H9 (cell line): Measurements from ENCODE around the gene ANKIB1. TPM values are rescaled to one million over a fixed set of nuclear protein-coding genes. Genes with fewer than 3 reads are reported as not detected.

Experiments
- DNase-seq: peaks from one replicate; pipeline ENCODE4 v3.0.0-alpha.2; 2017
- H2AFZ ChIP-seq: one replicate; pipeline ENCODE4 v1.6.1; 2013; ENCODE audit warnings: mild to moderate bottlenecking, low read length, control low read depth, moderate library complexity
- H2AK5ac ChIP-seq: 2 replicates; pipeline ENCODE4 v1.6.1; 2013; ENCODE audit warnings: low read length, control low read depth, mixed read lengths; ENCODE audit not compliant: insufficient read length
- H2BK120ac ChIP-seq: one replicate; pipeline ENCODE4 v1.6.1; 2013; ENCODE audit warnings: low read depth, mild to moderate bottlenecking, low read length, control low read depth, inconsistent platforms; ENCODE audit not compliant: poor library complexity, severe bottlenecking
- H2BK12ac ChIP-seq: 2 replicates; pipeline ENCODE4 v1.6.1; 2013; ENCODE audit warnings: low read length, control low read depth, mixed read lengths, low read depth; ENCODE audit not compliant: insufficient read length
- H2BK15ac ChIP-seq: 2 replicates; pipeline ENCODE4 v1.6.1; 2013; ENCODE audit warnings: low read depth, low read length, control low read depth
- H2BK20ac ChIP-seq: one replicate; pipeline ENCODE4 v1.6.1; 2013; ENCODE audit warnings: low read depth, mild to moderate bottlenecking, low read length, control low read depth, inconsistent platforms; ENCODE audit not compliant: poor library complexity, severe bottlenecking
- H2BK5ac ChIP-seq: 2 replicates; pipeline ENCODE4 v1.6.1; 2013; ENCODE audit warnings: low read length, control low read depth, mixed read lengths; ENCODE audit not compliant: insufficient read length
- H3K14ac ChIP-seq: 2 replicates; pipeline ENCODE4 v1.6.1; 2013; ENCODE audit warnings: low read length, control low read depth; ENCODE audit not compliant: insufficient read depth
- H3K18ac ChIP-seq: 2 replicates; pipeline ENCODE4 v1.6.1; 2013; ENCODE audit warnings: low read depth, mild to moderate bottlenecking, mixed read lengths, low read length, control low read depth; ENCODE audit not compliant: insufficient read length
- H3K23ac ChIP-seq: 2 replicates; pipeline ENCODE4 v1.6.1; 2013; ENCODE audit warnings: low read length, control low read depth, mixed read lengths, low read depth; ENCODE audit not compliant: insufficient read length
- H3K23me2 ChIP-seq: 2 replicates; pipeline ENCODE4 v1.6.1; 2013; ENCODE audit warnings: low read depth, mild to moderate bottlenecking, mixed read lengths, low read length, control low read depth; ENCODE audit not compliant: insufficient read length, poor library complexity, severe bottlenecking
- H3K27ac ChIP-seq: 2 replicates; pipeline ENCODE4 v1.5.1; 2013; ENCODE audit warnings: low read length, control low read depth, mixed read lengths, low read depth; ENCODE audit not compliant: insufficient read length
- H3K27me3 ChIP-seq: 2 replicates; pipeline ENCODE4 v1.6.1; 2013; ENCODE audit warnings: low read length, control low read depth, inconsistent platforms; ENCODE audit not compliant: insufficient read depth
- H3K4ac ChIP-seq: 2 replicates; pipeline ENCODE4 v1.6.1; 2013; ENCODE audit warnings: low read depth, mild to moderate bottlenecking, control low read depth, inconsistent platforms, low read length, moderate library complexity
- H3K4me1 ChIP-seq: 2 replicates; pipeline ENCODE4 v1.6.1; 2013; ENCODE audit warnings: low read length, control low read depth, inconsistent platforms; ENCODE audit not compliant: insufficient read depth
- H3K4me2 ChIP-seq: 2 replicates; pipeline ENCODE4 v1.6.1; 2013; ENCODE audit warnings: low read length, control low read depth, mixed read lengths; ENCODE audit not compliant: insufficient read length, insufficient read depth
- H3K56ac ChIP-seq: 2 replicates; pipeline ENCODE4 v1.6.1; 2013; ENCODE audit warnings: low read depth, mild to moderate bottlenecking, mixed read lengths, low read length, control low read depth; ENCODE audit not compliant: insufficient read length
- H3K79me1 ChIP-seq: 2 replicates; pipeline ENCODE4 v1.6.1; 2013; ENCODE audit warnings: low read depth, mild to moderate bottlenecking, moderate library complexity, low read length, control low read depth, inconsistent platforms; ENCODE audit not compliant: insufficient read depth, poor library complexity, severe bottlenecking
- H3K79me2 ChIP-seq: 2 replicates; pipeline ENCODE4 v1.6.1; 2013; ENCODE audit warnings: low read length, control low read depth, inconsistent platforms; ENCODE audit not compliant: insufficient read depth
- H3K9ac ChIP-seq: 2 replicates; pipeline ENCODE4 v1.6.1; 2013; ENCODE audit warnings: low read length, control low read depth, mixed read lengths; ENCODE audit not compliant: insufficient read length; ENCODE audit errors: extremely low read depth
- H3K9me3 ChIP-seq: one replicate; pipeline ENCODE4 v1.6.1; 2013; ENCODE audit warnings: low read depth, low read length, inconsistent platforms; ENCODE audit not compliant: control insufficient read depth
- H3T11ph ChIP-seq: one replicate; pipeline ENCODE4 v1.6.1; 2013; ENCODE audit warnings: mild to moderate bottlenecking, low read length, control low read depth, inconsistent platforms
- H4K20me1 ChIP-seq: one replicate; pipeline ENCODE4 v1.6.1; 2013; ENCODE audit not compliant: control insufficient read depth, insufficient read length, insufficient read depth
- H4K5ac ChIP-seq: 2 replicates; pipeline ENCODE4 v1.6.1; 2013; ENCODE audit warnings: low read depth, mild to moderate bottlenecking, mixed read lengths, low read length, control low read depth; ENCODE audit not compliant: insufficient read length
- H4K8ac ChIP-seq: replicated peaks from 2 replicates; pipeline ENCODE4 v1.6.1; 2013; ENCODE audit warnings: low read length, control low read depth, mixed read lengths, low read depth; ENCODE audit not compliant: insufficient read length
- H4K91ac ChIP-seq: 2 replicates; pipeline ENCODE4 v1.6.1; 2013; ENCODE audit warnings: low read depth, mild to moderate bottlenecking, moderate library complexity, mixed read lengths, low read length, control low read depth; ENCODE audit not compliant: insufficient read length
- H3K27ac Mint-ChIP-seq, 3 experiments: 2 replicates in 2 of 3; 3 replicates in 1 of 3; pipeline ENCODE4 v1.8.0; 2020 to 2021; ENCODE audit warnings: mixed read lengths in 3 of 3, mild to moderate bottlenecking in 1 of 3, moderate library complexity in 1 of 3
- H3K27me3 Mint-ChIP-seq: 2 replicates; pipeline ENCODE4 v1.8.0; 2021; ENCODE audit warnings: low read depth, mild to moderate bottlenecking, moderate library complexity, mixed read lengths
- H3K36me3 Mint-ChIP-seq, 3 experiments: 2 replicates in 2 of 3; 3 replicates in 1 of 3; pipeline ENCODE4 v1.8.0; 2020 to 2021; ENCODE audit warnings: low read depth in 3 of 3, mixed read lengths in 3 of 3; ENCODE audit not compliant: insufficient read depth in 1 of 3
- H3K4me1 Mint-ChIP-seq, 2 experiments: 2 replicates each; pipeline ENCODE4 v1.8.0; 2020; ENCODE audit warnings: mixed read lengths in 2 of 2
- H3K4me3 Mint-ChIP-seq, 2 experiments: 2 replicates in 1 of 2; 3 replicates in 1 of 2; pipeline ENCODE4 v1.8.0; 2020 to 2021; ENCODE audit warnings: mild to moderate bottlenecking in 2 of 2, mixed read lengths in 2 of 2, moderate library complexity in 1 of 2
- H3K9me3 Mint-ChIP-seq, 2 experiments: 2 replicates in 1 of 2; 3 replicates in 1 of 2; pipeline ENCODE4 v1.8.0; 2020; ENCODE audit warnings: mild to moderate bottlenecking in 2 of 2, mixed read lengths in 2 of 2, moderate library complexity in 1 of 2
- WGBS: extraction: QIAGEN DNeasy Blood & Tissue Kit; methylation state at CpG from one replicate; pipeline ENCODE4 v1.1.7; 2013; ENCODE audit warnings: missing lambda C conversion rate, low lambda C conversion rate, mixed read lengths; ENCODE audit not compliant: insufficient read length; ENCODE audit errors: extremely low coverage; 5-methylcytosine and 5-hydroxymethylcytosine counted together
- total RNA-seq: library from RNA; stranded (reverse); gene quantifications from 2 replicates; pipeline ENCODE4 v1.2.1, GENCODE V29; 2021
- TF ChIP-seq, protein P1 (sequence below): fragments of 200-600 bp; sonication (generic); conservative IDR thresholded peaks from 3 replicates; pipeline ENCODE4 v1.8.0; 2021; ENCODE audit warnings: antibody characterized with exemption, mild to moderate bottlenecking

The ANKIB1 gene
- total RNA-seq, 1 experiment from 2014 or later, result 42.0 TPM

DNA sequence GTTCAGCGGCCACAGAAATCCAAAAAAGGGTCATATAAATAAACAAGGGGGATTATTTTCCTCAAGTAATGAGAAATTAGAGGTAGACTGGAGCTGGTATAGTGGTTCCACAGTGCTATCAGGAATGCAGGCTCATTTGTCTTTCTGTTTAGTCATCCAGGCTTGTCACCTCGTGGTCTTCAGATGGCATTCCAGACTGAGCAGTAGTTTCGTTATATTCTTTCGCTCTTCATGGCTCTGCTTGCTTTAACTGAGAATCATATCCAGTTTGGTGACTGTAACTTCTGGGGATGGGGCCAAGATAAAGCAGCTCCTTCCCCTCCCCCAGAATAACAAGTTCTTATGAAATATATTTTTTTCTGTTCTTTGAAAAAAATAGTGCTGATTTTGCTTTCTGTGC lies 9.5 kb downstream of the ANKIB1 start:
- Histone ChIP-seq H3K9me3 (no peaks in the 10 kb centered on the region), H4K91ac (no peak overlapping the region), H2BK120ac (no peak overlapping the region), H3K4ac (no peak overlapping the region), H3K18ac (no peak overlapping the region), H2BK15ac (no peak overlapping the region), H3K9ac (no peak overlapping the region), H4K5ac (no peak overlapping the region), H3K4me2 (no peak overlapping the region), H3K79me1 (peaks cover 4% of the 10 kb centered on the region), H3K23me2 (no peaks in the 10 kb centered on the region), H4K8ac (no peak overlapping the region), H3K27ac (no peak overlapping the region), H4K20me1 (no peaks in the 10 kb centered on the region), H2BK12ac (no peak overlapping the region), H3K79me2 (peaks cover 18% of the 10 kb centered on the region; the same call in 1 of the 2 replicates), H2BK5ac (no peak overlapping the region), H3K56ac (no peak overlapping the region), H3K4me1 (no peaks in the 10 kb centered on the region; the same call in 1 of the 2 replicates), H3K23ac (no peak overlapping the region), H3K14ac (no peak overlapping the region), H2BK20ac (no peak overlapping the region), H2AFZ (no peak overlapping the region), H3K27me3 (no peaks in the 10 kb centered on the region), H2AK5ac (no peak overlapping the region), H3T11ph (no peak overlapping the region)
- H3K27ac Mint-ChIP-seq, result no peak overlapping the region
- no peaks in the 10 kb centered on the region for H3K27me3 Mint-ChIP-seq
- DNase-seq, result no peak
- peaks cover 4 to 8% of the 10 kb centered on the region in 2 experiments for H3K9me3 Mint-ChIP-seq
- TF ChIP-seq, protein P1, sequence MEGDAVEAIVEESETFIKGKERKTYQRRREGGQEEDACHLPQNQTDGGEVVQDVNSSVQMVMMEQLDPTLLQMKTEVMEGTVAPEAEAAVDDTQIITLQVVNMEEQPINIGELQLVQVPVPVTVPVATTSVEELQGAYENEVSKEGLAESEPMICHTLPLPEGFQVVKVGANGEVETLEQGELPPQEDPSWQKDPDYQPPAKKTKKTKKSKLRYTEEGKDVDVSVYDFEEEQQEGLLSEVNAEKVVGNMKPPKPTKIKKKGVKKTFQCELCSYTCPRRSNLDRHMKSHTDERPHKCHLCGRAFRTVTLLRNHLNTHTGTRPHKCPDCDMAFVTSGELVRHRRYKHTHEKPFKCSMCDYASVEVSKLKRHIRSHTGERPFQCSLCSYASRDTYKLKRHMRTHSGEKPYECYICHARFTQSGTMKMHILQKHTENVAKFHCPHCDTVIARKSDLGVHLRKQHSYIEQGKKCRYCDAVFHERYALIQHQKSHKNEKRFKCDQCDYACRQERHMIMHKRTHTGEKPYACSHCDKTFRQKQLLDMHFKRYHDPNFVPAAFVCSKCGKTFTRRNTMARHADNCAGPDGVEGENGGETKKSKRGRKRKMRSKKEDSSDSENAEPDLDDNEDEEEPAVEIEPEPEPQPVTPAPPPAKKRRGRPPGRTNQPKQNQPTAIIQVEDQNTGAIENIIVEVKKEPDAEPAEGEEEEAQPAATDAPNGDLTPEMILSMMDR, result no peak
- peaks cover 0 to 4% of the 10 kb centered on the region in 2 experiments; a peak in 1 of 4 replicates for H3K4me1 Mint-ChIP-seq
- H3K36me3 Mint-ChIP-seq, result peaks cover 3 to 11% (median 11%) of the 10 kb centered on the region in 3 experiments
- H3K4me3 Mint-ChIP-seq, result no peak overlapping the region
- no CpG with 5 or more reads among the region's 4 CpGs for WGBS
